Measurements from ENCODE around the gene TMEM184A.

TMEM184A gene

DNA sequence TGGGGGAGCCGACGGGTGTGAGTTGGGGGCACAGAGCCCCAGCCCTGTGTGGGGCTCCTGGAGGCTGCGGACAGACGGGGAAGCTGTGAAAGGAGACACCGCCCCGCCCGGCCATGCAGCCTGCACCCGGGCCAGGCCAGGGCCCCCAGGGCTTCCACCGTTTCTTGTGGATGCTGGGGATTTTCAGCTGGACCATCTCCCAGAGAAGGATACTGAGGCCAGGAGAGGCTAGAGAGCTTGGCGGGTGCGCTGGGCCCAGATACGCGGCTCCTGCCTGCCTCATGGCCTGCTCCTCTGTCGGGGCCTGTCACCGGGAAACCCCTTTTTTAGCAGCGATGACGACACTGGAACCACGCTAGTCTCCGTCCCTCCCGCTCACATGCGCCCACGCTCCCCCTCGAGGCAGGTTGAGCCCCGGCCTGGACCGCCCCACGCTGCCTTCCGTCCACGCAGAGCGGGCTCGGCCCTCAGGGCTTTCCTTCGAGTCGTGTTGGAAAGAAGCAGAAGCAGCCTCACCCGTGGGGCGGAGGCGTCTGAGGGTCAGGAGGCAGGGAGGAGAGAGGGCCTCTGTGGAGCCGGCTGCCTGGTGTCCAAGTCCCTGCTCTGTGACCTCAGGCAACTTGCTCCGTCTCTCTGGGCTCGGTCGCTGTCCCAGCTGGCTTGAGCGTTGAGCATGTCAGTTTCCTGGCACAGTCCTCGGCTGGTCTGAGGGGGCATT is 11.7 kb downstream of the TMEM184A start:
- H3K4me3 ChIP-seq (ENCODE audit: low read depth, low read length): no peak overlapping the region
- in situ Hi-C loops (cut with HindIII; ENCODE audit: low sequenced_read_pairs): no loop called here

DNA sequence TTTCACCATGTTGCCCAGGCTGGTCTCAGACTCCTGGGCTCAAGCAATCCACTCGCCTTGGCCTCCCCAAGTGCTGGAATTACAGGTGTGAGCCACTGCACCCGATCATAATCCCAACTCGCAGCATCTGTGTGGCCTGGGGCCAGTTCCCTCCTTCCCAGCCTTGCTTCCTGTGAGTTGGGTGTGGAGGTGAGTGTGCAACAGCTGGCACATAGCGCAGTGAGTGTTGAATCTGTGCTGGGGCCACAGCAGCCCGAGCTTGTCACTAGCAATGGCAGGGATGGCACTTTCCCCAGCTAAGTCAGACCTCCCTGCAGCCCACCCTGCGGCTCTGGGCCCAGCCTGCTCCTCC is 12.2 kb downstream of the TMEM184A start:
- no peak overlapping the region for H3K4me3 ChIP-seq (ENCODE audit: low read depth, low read length)
- in situ Hi-C loops (cut with HindIII; ENCODE audit: low sequenced_read_pairs): no loop called here
- DNase-seq (ENCODE audit: low read depth, low spot score): no peak
- TF ChIP-seq, protein P1, sequence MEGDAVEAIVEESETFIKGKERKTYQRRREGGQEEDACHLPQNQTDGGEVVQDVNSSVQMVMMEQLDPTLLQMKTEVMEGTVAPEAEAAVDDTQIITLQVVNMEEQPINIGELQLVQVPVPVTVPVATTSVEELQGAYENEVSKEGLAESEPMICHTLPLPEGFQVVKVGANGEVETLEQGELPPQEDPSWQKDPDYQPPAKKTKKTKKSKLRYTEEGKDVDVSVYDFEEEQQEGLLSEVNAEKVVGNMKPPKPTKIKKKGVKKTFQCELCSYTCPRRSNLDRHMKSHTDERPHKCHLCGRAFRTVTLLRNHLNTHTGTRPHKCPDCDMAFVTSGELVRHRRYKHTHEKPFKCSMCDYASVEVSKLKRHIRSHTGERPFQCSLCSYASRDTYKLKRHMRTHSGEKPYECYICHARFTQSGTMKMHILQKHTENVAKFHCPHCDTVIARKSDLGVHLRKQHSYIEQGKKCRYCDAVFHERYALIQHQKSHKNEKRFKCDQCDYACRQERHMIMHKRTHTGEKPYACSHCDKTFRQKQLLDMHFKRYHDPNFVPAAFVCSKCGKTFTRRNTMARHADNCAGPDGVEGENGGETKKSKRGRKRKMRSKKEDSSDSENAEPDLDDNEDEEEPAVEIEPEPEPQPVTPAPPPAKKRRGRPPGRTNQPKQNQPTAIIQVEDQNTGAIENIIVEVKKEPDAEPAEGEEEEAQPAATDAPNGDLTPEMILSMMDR (IDR thresholded peaks at IDR 0.05; ENCODE audit: low read depth, low read length): no peak

More for the DNA sequence above, 11.7 kb downstream of the TMEM184A start:
- TF ChIP-seq, protein P1 (IDR thresholded peaks at IDR 0.05; ENCODE audit: low read depth, low read length): no peak
- DNase-seq (ENCODE audit: low read depth, low spot score): no peak

DNA sequence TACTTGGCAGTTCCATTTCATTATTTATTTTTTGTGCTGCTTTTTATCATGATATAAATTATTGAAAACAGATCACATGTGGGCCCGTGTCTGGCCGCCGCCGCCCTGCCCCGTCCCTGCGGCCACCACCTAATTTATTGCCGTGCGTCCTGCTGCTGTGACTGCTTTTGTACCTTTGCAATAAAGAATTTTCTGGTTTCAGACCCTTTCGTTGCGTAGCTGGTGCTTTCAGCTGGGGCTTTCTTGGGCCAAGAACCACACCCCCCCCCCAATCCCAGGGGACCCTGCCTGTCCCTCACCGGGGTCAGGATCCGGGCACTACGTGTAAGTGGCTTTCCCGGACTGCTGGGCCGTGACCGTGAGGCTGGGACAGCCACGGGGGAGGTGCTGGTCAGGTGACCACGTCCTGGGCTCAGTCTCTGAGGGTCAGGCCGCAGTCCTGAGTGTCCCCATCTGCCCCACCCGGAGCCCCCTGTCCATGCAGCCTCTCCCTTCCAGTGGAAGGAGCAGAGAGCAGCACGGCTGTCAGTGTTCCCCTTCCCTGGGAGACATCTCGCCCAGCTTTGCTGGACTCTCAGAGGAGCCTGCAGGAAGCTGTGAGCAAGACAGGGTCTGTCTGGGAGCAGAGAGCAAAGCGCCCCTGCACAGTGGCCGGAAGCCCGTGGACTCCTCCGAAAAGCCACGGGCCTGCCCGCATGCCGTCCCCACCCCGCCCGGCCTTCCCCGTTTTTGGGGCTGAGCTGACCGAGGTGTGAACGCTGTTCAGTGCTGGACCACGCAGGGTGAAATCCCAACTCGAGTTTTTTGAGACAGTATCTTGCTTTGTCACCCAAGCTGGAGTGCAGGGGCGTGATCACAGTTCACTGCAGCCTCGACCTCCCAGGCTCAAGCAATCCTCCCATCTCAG is 12.9 kb downstream of the TMEM184A start:
- no peak overlapping the region for H3K4me3 ChIP-seq (ENCODE audit: low read depth, low read length)
- in situ Hi-C loops (cut with HindIII; ENCODE audit: low sequenced_read_pairs): no loop called here
- TF ChIP-seq, protein P1 (IDR thresholded peaks at IDR 0.05; ENCODE audit: low read depth, low read length): no peak
- DNase-seq (ENCODE audit: low read depth, low spot score): no peak

DNA sequence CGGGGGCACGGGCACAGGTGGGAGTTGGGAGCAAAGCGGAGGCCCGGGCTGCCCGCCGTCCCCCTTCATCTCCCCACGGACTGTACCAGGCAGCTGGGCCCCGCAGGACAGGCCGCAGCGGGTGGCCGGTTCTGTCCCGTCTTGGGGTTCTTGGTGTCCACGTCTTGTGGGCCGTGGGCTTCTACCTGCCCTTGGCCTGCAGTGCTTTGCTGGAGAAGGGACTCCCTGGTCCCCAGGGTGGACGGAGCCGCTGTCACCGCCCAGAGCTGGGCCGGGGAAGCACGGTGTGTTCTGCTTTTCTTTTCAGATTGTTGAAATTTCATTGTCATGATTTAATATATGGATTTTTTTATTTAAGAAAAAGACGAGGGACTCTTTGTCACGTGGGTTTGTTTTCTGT is 13.7 kb downstream of the TMEM184A start:
- TF ChIP-seq, protein P1 (IDR thresholded peaks at IDR 0.05; ENCODE audit: low read depth, low read length): no peak
- no peak for DNase-seq (ENCODE audit: low read depth, low spot score)
- in situ Hi-C loops (cut with HindIII; ENCODE audit: low sequenced_read_pairs): no loop called here
- H3K4me3 ChIP-seq (ENCODE audit: low read depth, low read length): no peak overlapping the region

DNA sequence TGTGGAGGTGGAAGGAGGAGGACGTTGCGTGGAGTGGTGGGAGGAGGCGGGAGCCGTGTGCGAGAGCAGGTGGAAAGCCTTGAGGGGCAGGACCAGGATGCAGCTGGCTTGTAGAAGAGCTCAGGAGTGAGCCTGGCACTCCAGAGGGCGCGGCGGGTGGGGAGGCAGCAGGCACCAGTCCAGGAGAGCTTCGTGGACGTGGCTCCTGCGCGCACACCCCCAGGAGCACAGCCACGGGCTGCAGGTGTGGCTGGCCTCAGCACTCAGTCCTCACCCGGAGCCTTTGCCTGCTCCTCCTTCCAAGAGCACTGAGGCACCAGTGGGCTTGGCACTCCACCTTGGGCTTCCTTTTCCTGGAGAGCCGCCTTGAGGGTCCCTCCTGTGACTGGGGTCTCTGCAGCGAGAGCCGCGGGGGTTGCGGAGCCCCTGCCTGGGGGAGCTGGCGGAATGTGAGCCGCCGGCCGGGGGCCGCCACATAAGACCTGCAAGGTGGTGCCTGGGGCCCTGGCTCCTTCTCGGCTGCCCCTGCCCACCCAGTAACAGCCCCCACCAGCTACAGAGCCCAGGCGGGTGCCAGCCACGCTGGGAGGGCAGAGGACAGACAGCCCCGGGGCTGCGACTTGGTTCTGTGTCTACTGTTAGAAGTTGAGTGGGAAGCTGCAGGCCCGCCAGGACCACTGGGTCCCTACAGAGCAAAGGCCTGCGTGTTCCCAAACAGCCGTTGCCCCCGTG is 14.4 kb downstream of the TMEM184A start:
- H3K4me3 ChIP-seq (ENCODE audit: low read depth, low read length): no peak overlapping the region
- in situ Hi-C loops (cut with HindIII; ENCODE audit: low sequenced_read_pairs): no loop called here
- TF ChIP-seq, protein P1 (IDR thresholded peaks at IDR 0.05; ENCODE audit: low read depth, low read length): no peak
- DNase-seq (ENCODE audit: low read depth, low spot score): no peak

DNA sequence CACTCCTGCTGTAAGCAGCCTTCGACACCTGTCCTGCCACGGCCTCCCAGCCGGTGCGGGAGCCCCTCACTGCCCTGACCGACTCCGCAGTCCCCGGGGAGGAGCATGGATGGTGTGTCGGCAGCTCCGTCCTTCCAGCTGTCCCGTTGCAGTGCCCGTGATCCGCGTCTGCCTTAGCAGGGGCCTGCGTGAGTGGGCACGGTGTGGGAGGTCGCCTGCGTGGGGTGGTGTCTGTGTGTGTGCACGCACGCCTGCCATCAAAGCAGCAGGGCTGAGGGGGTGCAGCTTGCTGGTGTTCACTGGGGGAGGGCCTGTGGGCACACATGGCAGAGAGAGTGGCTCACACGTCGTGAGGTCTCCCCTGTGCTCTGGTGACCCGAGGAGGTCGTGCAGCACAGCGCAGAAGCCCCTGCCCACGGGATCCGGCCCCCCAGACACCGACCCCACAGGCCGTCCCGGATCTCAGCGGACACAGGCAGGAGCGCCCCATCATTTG is 15.2 kb downstream of the TMEM184A start:
- no peak overlapping the region for H3K4me3 ChIP-seq (ENCODE audit: low read depth, low read length)
- TF ChIP-seq, protein P1 (IDR thresholded peaks at IDR 0.05; ENCODE audit: low read depth, low read length): no peak
- in situ Hi-C loops (cut with HindIII; ENCODE audit: low sequenced_read_pairs): no loop called here
- no peak for DNase-seq (ENCODE audit: low read depth, low spot score)
